Esophagus squamous epithelium (tissue), 5 donors: ENCODE results near the gene DMTF1. TPM values are rescaled to one million over a fixed set of nuclear protein-coding genes. Genes with fewer than 3 reads are reported as not detected.

Experiments used
- DNase-seq: peaks from one replicate; lab custom pipeline; 2025; lab: John Stamatoyannopoulos, UW
- H3K27ac ChIP-seq, 4 donors: fragments of 200-600 bp; sonication (generic); one replicate each; pipeline ENCODE4 v1.5.1; 2016 to 2019; ENCODE audit warnings: mild to moderate bottlenecking in 1 of 4
- H3K27me3 ChIP-seq, 4 donors: fragments of 200-600 bp; sonication (generic); 1 replicate in 3 of 4; 2 replicates in 1 of 4; pipeline versions ENCODE4 v1.5.1 to v1.6.0; 2017 to 2021; ENCODE audit warnings: antibody characterized with exemption in 1 of 4
- H3K36me3 ChIP-seq, 3 donors: fragments of 200-600 bp; sonication (generic); one replicate each; pipeline ENCODE4 v1.5.1; 2016 to 2019
- H3K4me1 ChIP-seq, 3 donors: fragments of 200-600 bp; sonication (generic); one replicate each; pipeline ENCODE4 v1.5.1; 2017 to 2019
- H3K4me3 ChIP-seq, 4 donors: fragments of 200-600 bp; sonication (generic); 1 replicate in 3 of 4; 2 replicates in 1 of 4; pipeline ENCODE4 v1.5.1; 2016 to 2019; ENCODE audit warnings: mild to moderate bottlenecking in 2 of 4, moderate library complexity in 1 of 4
- H3K9me3 ChIP-seq, 3 donors: fragments of 200-600 bp; sonication (generic); one replicate each; pipeline ENCODE4 v1.5.1; 2016 to 2019
- CTCF ChIP-seq, 6 experiments: fragments of 450-650 bp in 4 of 6; fragments of 200-600 bp in 2 of 6; sonication (generic) in 2 of 6; IDR thresholded peaks; one replicate each; pipeline ENCODE4 v1.5.1; 2016 to 2019; ENCODE audit warnings: antibody characterized with exemption in 6 of 6, mild to moderate bottlenecking in 4 of 6, moderate library complexity in 4 of 6
- POLR2A ChIP-seq, 4 donors: fragments of 450-650 bp; IDR thresholded peaks; one replicate each; pipeline ENCODE4 v1.6.1; 2017; ENCODE audit warnings: antibody characterized with exemption in 4 of 4, mild to moderate bottlenecking in 4 of 4, moderate library complexity in 3 of 4
- WGBS, 2 donors: methylation state at CpG; one replicate each; pipeline ENCODE4 v1.1.5; 2018; 5-methylcytosine and 5-hydroxymethylcytosine counted together
- intact Hi-C: fragments of 100-400 bp; cut with DNase I; formaldehyde crosslinking; loops from one replicate; pipeline ENCODE4 v1.15.0; 2022
- total RNA-seq, 4 donors: library from RNA; depleted of rRNA; stranded (reverse); fragments of >200 nt; gene quantifications; one replicate each; pipeline ENCODE4 v1.1.0, GENCODE V29; 2016
- donor health status: DM: yes; HTN: yes; CAD: no.

DMTF1 gene
- total RNA-seq, 4 donors from 2014 or later: 16.5 to 75.2 (median 34.5) TPM

- peaks cover 0 to 55% (median 11%) of the 10 kb centered on the region in 3 donors for H3K4me1 ChIP-seq
- no peak for DNase-seq
- WGBS, 2 donors: 0 to 3% methylated on average over 11 to 14 of the region's 17 CpGs
- peak overlapping the region; percentile 82 to 94 (median 88) for H3K27ac ChIP-seq
- H3K9me3 ChIP-seq: no peaks in the 10 kb centered on the region
- intact Hi-C loops: loop anchor here (10.0 kb wide), 1 partner anchor 54 kb away; no protein-coding TSS in a partner anchor
- H3K4me3 ChIP-seq: peak overlapping the region; percentile 66 to 95 (median 81)
- TF ChIP-seq POLR2A (IDR thresholded peaks at IDR 0.05) (no peak), CTCF (IDR thresholded peaks at IDR 0.05) (no peak)
- peaks cover 0 to 7% (median 0%) of the 10 kb centered on the region in 4 donors for H3K27me3 ChIP-seq
- H3K36me3 ChIP-seq: peaks cover 0 to 3% (median 0%) of the 10 kb centered on the region in 3 donors
These were observed 66.7 kb downstream of the DMTF1 start for GRCh38 chr7:87218796-87219544.

- Histone ChIP-seq H3K4me3 (peak within 1 kb of the TSS; percentile 66 to 95 (median 81)), H3K27ac (peak within 1 kb of the TSS; percentile 82 to 94 (median 88)), H3K4me1 (peaks cover 0 to 49% (median 11%) of the 10 kb centered on the region in 3 donors), H3K36me3 (peaks cover 0 to under 1% (median 0%) of the 10 kb centered on the region in 3 donors), H3K27me3 (peaks cover 0 to 7% (median 0%) of the 10 kb centered on the region in 4 donors), H3K9me3 (no peaks in the 10 kb centered on the region)
- TF ChIP-seq POLR2A (IDR thresholded peaks at IDR 0.05) (peak in 2 of 4 donors; percentile 42 to 82), CTCF (IDR thresholded peaks at IDR 0.05) (peak in 2 of 6 experiments; percentile 18 to 23)
- DNase-seq: peak; percentile 17
- intact Hi-C loops: loop anchor here (10.0 kb wide), 1 partner anchor 55 kb away; no protein-coding TSS in a partner anchor
- 1 to 2% methylated on average over 12 to 33 of the region's 41 CpGs for WGBS, 2 donors
These were observed 67.3 kb downstream of the DMTF1 start, which contains the start of gene TMEM243 for GRCh38 chr7:87219545-87220025. Gene TMEM243, minus strand, starts transcription at chr7:87219732. Its CDS starts 229 bp downstream, at chr7:87219503.

GRCh38 chr7:87220026-87220733 is 67.9 kb downstream of the DMTF1 start:
- TF ChIP-seq CTCF (IDR thresholded peaks at IDR 0.05) (no peak), POLR2A (IDR thresholded peaks at IDR 0.05) (peak in 3 of 4 donors; percentile 75 to 95 (median 75))
- intact Hi-C loops: no loop called here
- DNase-seq: no peak
- Histone ChIP-seq H3K4me3 (peak overlapping the region; percentile 66 to 95 (median 81)), H3K36me3 (no peaks in the 10 kb centered on the region), H3K27me3 (peaks cover 0 to 7% (median 0%) of the 10 kb centered on the region in 4 donors), H3K27ac (peak overlapping the region; percentile 82 to 94 (median 88)), H3K9me3 (no peaks in the 10 kb centered on the region), H3K4me1 (peaks cover 0 to 44% (median 11%) of the 10 kb centered on the region in 3 donors)
- WGBS, 2 donors: 0% methylated on average over 14 of the region's 75 CpGs

GRCh38 chr7:87220734-87221215 is 68.5 kb downstream of the DMTF1 start:
- Histone ChIP-seq H3K36me3 (no peaks in the 10 kb centered on the region), H3K27ac (peak overlapping the region in 3 of 4 donors; percentile 82 to 94 (median 89)), H3K9me3 (no peaks in the 10 kb centered on the region), H3K27me3 (peaks cover 0 to 7% (median 0%) of the 10 kb centered on the region in 4 donors), H3K4me3 (peak overlapping the region; percentile 66 to 95 (median 81)), H3K4me1 (peaks cover 0 to 44% (median 11%) of the 10 kb centered on the region in 3 donors)
- WGBS, 2 donors: 7% methylated on average over 14 to 17 of the region's 17 CpGs
- intact Hi-C loops: no loop called here
- no peak for TF ChIP-seq CTCF (IDR thresholded peaks at IDR 0.05)
- TF ChIP-seq POLR2A (IDR thresholded peaks at IDR 0.05): no peak
- DNase-seq: no peak
